GM12878 (cell line): ENCODE measurements around the gene SORCS2. TPM values are rescaled to one million over a fixed set of nuclear protein-coding genes. Genes with fewer than 3 reads are reported as not detected.

Source experiments
- ATAC-seq: fragments of 200-7000 bp; cut with Tn5 transposase; 3 replicates; pipeline ENCODE4 v1.9.1; 2020; ENCODE audit warnings: mild to moderate bottlenecking, moderate library complexity
- BruUV-seq: library from RNA; stranded (reverse); fragments of 400-500 nt; replicated peaks from 2 replicates; lab custom pipeline; 2021; lab: Mats Ljungman, UMichigan
- CTCF ChIA-PET: fragments of 300-600 bp; sonication (Branson Sonifier 250); formaldehyde crosslinking; extraction: SDS; loops from one replicate; lab custom pipeline; 2021; ENCODE audit warnings: inconsistent platforms; lab: Yijun Ruan, JAX
- POLR2A ChIA-PET: fragments of 350-600 bp; formaldehyde crosslinking; extraction: SDS; loops from one replicate; lab custom pipeline; 2021; ENCODE audit warnings: inconsistent platforms; lab: Charles Lee
- RAD21 ChIA-PET: fragments of 300-600 bp; sonication (Branson Sonifier 250); formaldehyde crosslinking; loops from one replicate; lab custom pipeline; 2023; ENCODE audit warnings: antibody characterized with exemption; ENCODE audit not compliant: unreplicated experiment; lab: Charles Lee
- SMC1A ChIA-PET: fragments of 300-600 bp; sonication (Branson Sonifier 250); formaldehyde crosslinking; loops from one replicate; lab custom pipeline; 2023; ENCODE audit not compliant: unreplicated experiment, uncharacterized antibody; lab: Charles Lee
- DNase-seq: peaks from one replicate; pipeline ENCODE4 v3.0.0-alpha.2; 2011; ENCODE audit warnings: low read depth, low spot score
- FAIRE-seq: peaks from 3 replicates; lab custom pipeline; 2011; peaks lifted over from hg19 to GRCh38; lab: Jason Lieb, UNC
- H2AFZ ChIP-seq: 2 replicates; pipeline ENCODE4 v1.6.0; 2011; ENCODE audit warnings: low read depth, low read length, control low read depth; ENCODE audit not compliant: control insufficient read depth
- H3K27ac ChIP-seq: 2 replicates; pipeline ENCODE4 v1.5.1; 2011; ENCODE audit warnings: control low read depth; ENCODE audit not compliant: control insufficient read depth, insufficient read depth
- H3K27me3 ChIP-seq, 2 experiments: replicated peaks in 1 of 2; 2 replicates each; pipeline versions ENCODE4 v1.6.0 to v1.6.1; 2011; ENCODE audit warnings: low read length in 1 of 2; ENCODE audit not compliant: control insufficient read depth in 2 of 2, insufficient read depth in 2 of 2
- H3K36me3 ChIP-seq, 2 experiments: 2 replicates each; pipeline ENCODE4 v1.5.1; 2011; ENCODE audit warnings: low read length in 1 of 2; ENCODE audit not compliant: control insufficient read depth in 2 of 2, insufficient read depth in 2 of 2
- H3K4me1 ChIP-seq: 2 replicates; pipeline ENCODE4 v1.6.1; 2011; ENCODE audit warnings: mild to moderate bottlenecking, low read length, moderate library complexity, mixed read lengths; ENCODE audit not compliant: control insufficient read depth, insufficient read depth
- H3K4me2 ChIP-seq: 2 replicates; pipeline ENCODE4 v1.6.0; 2011; ENCODE audit warnings: control low read depth; ENCODE audit not compliant: control insufficient read depth, insufficient read depth
- H3K4me3 ChIP-seq: fragments of 200-600 bp; sonication (generic); 2 replicates; pipeline ENCODE4 v1.5.1; 2016
- H3K79me2 ChIP-seq: 2 replicates; pipeline ENCODE4 v1.6.0; 2011; ENCODE audit warnings: low read length; ENCODE audit not compliant: control insufficient read depth, insufficient read depth
- H3K9ac ChIP-seq: 2 replicates; pipeline ENCODE4 v1.8.0; 2011; ENCODE audit warnings: low read length, control low read depth, mixed read lengths; ENCODE audit not compliant: control insufficient read depth, insufficient read depth
- H3K9me3 ChIP-seq: replicated peaks from 3 replicates; pipeline ENCODE4 v1.5.1; 2011; ENCODE audit warnings: mild to moderate bottlenecking, low read length; ENCODE audit not compliant: control insufficient read depth, insufficient read depth
- H4K20me1 ChIP-seq: 2 replicates; pipeline ENCODE4 v1.6.0; 2011; ENCODE audit not compliant: control insufficient read depth, insufficient read depth
- FOXM1 ChIP-seq: IDR thresholded peaks from 2 replicates; pipeline ENCODE4 v1.6.1; 2012; ENCODE audit warnings: low read depth, mild to moderate bottlenecking, inconsistent platforms, low read length, moderate library complexity
- NR2C2 ChIP-seq: IDR thresholded peaks from 2 replicates; pipeline ENCODE4 v1.6.1; 2011; ENCODE audit warnings: borderline replicate concordance, low read depth; ENCODE audit not compliant: control insufficient read depth, insufficient read length
- RAD21 ChIP-seq: IDR thresholded peaks from 2 replicates; pipeline ENCODE4 v1.6.1; 2011; ENCODE audit warnings: mild to moderate bottlenecking, low read depth, low read length, moderate library complexity; ENCODE audit not compliant: insufficient read depth
- WGBS: methylation state at CpG from one replicate; pipeline ENCODE4 v1.1.6; 2016; ENCODE audit warnings: low lambda C conversion rate; ENCODE audit not compliant: insufficient replicate concordance, insufficient coverage; ENCODE audit errors: missing lambda C conversion rate; 5-methylcytosine and 5-hydroxymethylcytosine counted together
- in situ Hi-C: fragments of 300-500 bp; cut with MboI; formaldehyde crosslinking; loops from 9 replicates; pipeline ENCODE4 v1.14.3; 2018; ENCODE audit warnings: mixed read lengths
- intact Hi-C: fragments of 100-400 bp; cut with micrococcal nuclease; formaldehyde crosslinking; loops from one replicate; pipeline ENCODE4 v1.14.2; 2022; ENCODE audit not compliant: unreplicated experiment
- polyA plus RNA-seq, 11 experiments: library from polyadenylated mRNA; depleted of rRNA in 4 of 11; unstranded in 6 of 11; stranded (reverse) in 5 of 11; fragments of >200 nt; fragmentation: Nextera tagmentation in 4 of 11; fragmentation: Illumina TruSeq in 1 of 11; extraction: Ambion mirVana in 4 of 11; extraction: Trizol in 1 of 11; gene quantifications; 1 replicate in 1 of 11; 2 replicates in 10 of 11; pipeline versions ENCODE4 v1.2.1 to v1.2.3, GENCODE V29; 2011 to 2016; ENCODE audit warnings: inconsistent platforms in 2 of 11, missing spikeins in 2 of 11, low read depth in 1 of 11
- total RNA-seq, 4 experiments: library from RNA; depleted of rRNA in 3 of 4; stranded (reverse); fragments of >200 nt in 3 of 4; fragmentation: Illumina TruSeq in 1 of 4; extraction: Trizol in 1 of 4; gene quantifications; 2 replicates each; pipeline versions ENCODE4 v1.2.1 to v1.2.3, GENCODE V29; 2013 to 2021
- TF ChIP-seq, protein P1 (sequence below): fragments of 450-650 bp; IDR thresholded peaks from 2 replicates; pipeline ENCODE4 v1.6.1; 2018; ENCODE audit warnings: borderline replicate concordance, mild to moderate bottlenecking; ENCODE audit not compliant: partially characterized antibody
- TF ChIP-seq, protein P2 (sequence below): fragments of 450-650 bp; formaldehyde crosslinking; IDR thresholded peaks from 2 replicates; pipeline ENCODE4 v1.4.0; 2020; ENCODE audit warnings: mild to moderate bottlenecking, moderate library complexity

The SORCS2 gene
- total and polyA plus RNA-seq, 10 of the 15 experiments (the other 5 are each of a cell fraction or from before 2014, with no cell fraction given) = 0.01 to 0.15 (median 0.05) TPM; not detected in 5

DNA sequence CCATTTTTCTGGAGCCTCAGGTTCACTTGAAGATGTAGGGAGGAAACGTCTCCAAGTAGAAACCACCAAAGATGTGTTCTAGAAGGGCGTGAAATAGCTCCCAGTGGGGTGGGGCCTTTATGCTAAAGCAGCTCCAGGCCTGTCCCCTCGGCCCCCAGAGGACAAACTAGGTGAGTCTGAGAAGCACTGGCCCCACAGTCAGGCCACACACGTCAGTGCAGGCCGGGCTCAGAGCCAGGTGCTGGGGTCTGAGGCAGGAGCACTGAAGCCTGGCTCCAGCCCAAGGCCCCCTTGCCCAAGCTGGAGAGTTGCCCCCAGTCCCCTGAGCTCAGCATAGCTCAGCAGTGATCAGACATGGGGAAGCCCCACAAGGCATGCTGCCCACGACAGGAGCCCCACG lies 337.7 kb downstream of the SORCS2 start:
- CTCF ChIA-PET = no interaction called here
- Histone ChIP-seq H3K4me2 (no peak overlapping the region), H2AFZ (no peak overlapping the region), H3K79me2 (no peaks in the 10 kb centered on the region), H4K20me1 (no peaks in the 10 kb centered on the region), H3K9ac (no peak overlapping the region), H3K27me3 (no peaks in the 10 kb centered on the region), H3K4me3 (no peak overlapping the region), H3K9me3 (no peaks in the 10 kb centered on the region), H3K27ac (no peak overlapping the region), H3K36me3 (no peaks in the 10 kb centered on the region), H3K4me1 (no peaks in the 10 kb centered on the region)
- FAIRE-seq (no peak), ATAC-seq (no peak), DNase-seq (no peak)
- POLR2A ChIA-PET = no interaction called here
- BruUV-seq = no TSS peak
- RAD21 ChIA-PET = no interaction called here
- TF ChIP-seq, protein P1, sequence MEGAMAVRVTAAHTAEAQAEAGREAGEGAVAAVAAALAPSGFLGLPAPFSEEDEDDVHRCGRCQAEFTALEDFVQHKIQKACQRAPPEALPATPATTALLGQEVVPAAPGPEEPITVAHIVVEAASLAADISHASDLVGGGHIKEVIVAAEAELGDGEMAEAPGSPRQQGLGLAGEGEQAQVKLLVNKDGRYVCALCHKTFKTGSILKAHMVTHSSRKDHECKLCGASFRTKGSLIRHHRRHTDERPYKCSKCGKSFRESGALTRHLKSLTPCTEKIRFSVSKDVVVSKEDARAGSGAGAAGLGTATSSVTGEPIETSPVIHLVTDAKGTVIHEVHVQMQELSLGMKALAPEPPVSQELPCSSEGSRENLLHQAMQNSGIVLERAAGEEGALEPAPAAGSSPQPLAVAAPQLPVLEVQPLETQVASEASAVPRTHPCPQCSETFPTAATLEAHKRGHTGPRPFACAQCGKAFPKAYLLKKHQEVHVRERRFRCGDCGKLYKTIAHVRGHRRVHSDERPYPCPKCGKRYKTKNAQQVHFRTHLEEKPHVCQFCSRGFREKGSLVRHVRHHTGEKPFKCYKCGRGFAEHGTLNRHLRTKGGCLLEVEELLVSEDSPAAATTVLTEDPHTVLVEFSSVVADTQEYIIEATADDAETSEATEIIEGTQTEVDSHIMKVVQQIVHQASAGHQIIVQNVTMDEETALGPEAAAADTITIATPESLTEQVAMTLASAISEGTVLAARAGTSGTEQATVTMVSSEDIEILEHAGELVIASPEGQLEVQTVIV = no peak
- WGBS = 1% methylated on average over 7 of the region's 7 CpGs
- intact Hi-C loops (no loop called here), in situ Hi-C loops (no loop called here)
- SMC1A ChIA-PET = no interaction called here

DNA sequence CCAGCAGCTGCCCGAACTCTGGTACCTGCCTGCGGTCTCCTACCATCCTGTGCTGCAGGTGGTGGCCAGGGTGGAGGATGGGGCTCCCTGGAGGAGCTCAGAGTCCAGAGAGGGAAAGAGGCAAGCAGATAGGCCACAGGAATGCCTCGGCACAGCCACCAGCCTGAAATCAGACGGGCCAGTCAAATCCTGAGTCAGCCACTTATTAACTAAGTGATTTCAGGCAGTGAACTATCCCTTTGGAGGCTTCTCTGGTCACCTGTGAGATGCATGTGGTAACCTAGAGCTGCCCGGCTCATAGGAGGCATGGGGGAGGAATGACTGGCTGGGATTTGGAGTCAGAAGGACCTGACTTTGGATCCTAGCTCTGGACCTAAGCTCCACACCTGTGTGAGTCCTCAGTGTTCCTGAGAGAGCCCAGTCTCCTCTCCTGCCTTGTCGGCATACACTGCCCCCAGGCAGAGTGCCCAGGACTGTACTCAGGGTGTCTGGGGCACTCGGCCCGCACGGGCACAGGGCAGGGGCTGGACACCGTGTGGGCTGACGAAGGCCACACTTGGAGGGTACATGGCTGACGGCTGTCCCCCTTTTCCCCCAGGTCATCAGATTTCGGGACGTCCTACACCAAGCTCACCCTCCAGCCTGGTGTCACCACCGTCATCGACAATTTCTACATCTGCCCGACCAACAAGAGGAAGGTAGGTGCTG lies 338.7 kb downstream of the SORCS2 start:
- ChIA-PET CTCF (no interaction called here), RAD21 (no interaction called here), SMC1A (interaction anchor here (0.6 kb wide), 1 partner anchor 78 kb away, joined by 3 read pairs; no protein-coding TSS in a partner anchor), POLR2A (interaction anchor here (0.6 kb wide), 1 partner anchor 551 kb away, joined by 4 read pairs; no protein-coding TSS in a partner anchor)
- Histone ChIP-seq H3K4me2 (no peak overlapping the region), H4K20me1 (no peaks in the 10 kb centered on the region), H3K9me3 (no peaks in the 10 kb centered on the region), H3K36me3 (no peaks in the 10 kb centered on the region), H3K27me3 (no peaks in the 10 kb centered on the region), H3K9ac (no peak overlapping the region), H3K4me1 (no peaks in the 10 kb centered on the region), H3K79me2 (no peaks in the 10 kb centered on the region), H2AFZ (no peak overlapping the region), H3K4me3 (no peak overlapping the region), H3K27ac (no peak overlapping the region)
- BruUV-seq = no TSS peak
- ATAC-seq = no peak
- FAIRE-seq = no peak
- intact Hi-C loops = no loop called here
- WGBS = 26% methylated on average over 17 of the region's 17 CpGs
- in situ Hi-C loops = no loop called here
- DNase-seq = no peak
- no peak for TF ChIP-seq RAD21
- TF ChIP-seq, protein P2, sequence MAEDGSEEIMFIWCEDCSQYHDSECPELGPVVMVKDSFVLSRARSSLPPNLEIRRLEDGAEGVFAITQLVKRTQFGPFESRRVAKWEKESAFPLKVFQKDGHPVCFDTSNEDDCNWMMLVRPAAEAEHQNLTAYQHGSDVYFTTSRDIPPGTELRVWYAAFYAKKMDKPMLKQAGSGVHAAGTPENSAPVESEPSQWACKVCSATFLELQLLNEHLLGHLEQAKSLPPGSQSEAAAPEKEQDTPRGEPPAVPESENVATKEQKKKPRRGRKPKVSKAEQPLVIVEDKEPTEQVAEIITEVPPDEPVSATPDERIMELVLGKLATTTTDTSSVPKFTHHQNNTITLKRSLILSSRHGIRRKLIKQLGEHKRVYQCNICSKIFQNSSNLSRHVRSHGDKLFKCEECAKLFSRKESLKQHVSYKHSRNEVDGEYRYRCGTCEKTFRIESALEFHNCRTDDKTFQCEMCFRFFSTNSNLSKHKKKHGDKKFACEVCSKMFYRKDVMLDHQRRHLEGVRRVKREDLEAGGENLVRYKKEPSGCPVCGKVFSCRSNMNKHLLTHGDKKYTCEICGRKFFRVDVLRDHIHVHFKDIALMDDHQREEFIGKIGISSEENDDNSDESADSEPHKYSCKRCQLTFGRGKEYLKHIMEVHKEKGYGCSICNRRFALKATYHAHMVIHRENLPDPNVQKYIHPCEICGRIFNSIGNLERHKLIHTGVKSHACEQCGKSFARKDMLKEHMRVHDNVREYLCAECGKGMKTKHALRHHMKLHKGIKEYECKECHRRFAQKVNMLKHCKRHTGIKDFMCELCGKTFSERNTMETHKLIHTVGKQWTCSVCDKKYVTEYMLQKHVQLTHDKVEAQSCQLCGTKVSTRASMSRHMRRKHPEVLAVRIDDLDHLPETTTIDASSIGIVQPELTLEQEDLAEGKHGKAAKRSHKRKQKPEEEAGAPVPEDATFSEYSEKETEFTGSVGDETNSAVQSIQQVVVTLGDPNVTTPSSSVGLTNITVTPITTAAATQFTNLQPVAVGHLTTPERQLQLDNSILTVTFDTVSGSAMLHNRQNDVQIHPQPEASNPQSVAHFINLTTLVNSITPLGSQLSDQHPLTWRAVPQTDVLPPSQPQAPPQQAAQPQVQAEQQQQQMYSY = no peak
- TF ChIP-seq NR2C2 = no peak
- TF ChIP-seq FOXM1 = no peak
